Ascending aorta (tissue), 2 donors: ENCODE data around the gene NLRP8. TPM values are rescaled to one million over a fixed set of nuclear protein-coding genes. Genes with fewer than 3 reads are reported as not detected.

Experiments used
- DNase-seq, 2 donors: peaks; one replicate each; pipeline ENCODE4 v3.0.0-alpha.2; 2019; ENCODE audit warnings: low spot score in 2 of 2
- H3K27ac ChIP-seq, 2 donors: fragments of 200-600 bp; sonication (generic); one replicate each; pipeline ENCODE4 v1.5.1; 2016 to 2017; ENCODE audit warnings: mild to moderate bottlenecking in 1 of 2
- H3K27me3 ChIP-seq: fragments of 200-600 bp; sonication (generic); one replicate; pipeline ENCODE4 v1.5.1; 2017
- H3K36me3 ChIP-seq, 2 donors: fragments of 200-600 bp; sonication (generic); one replicate each; pipeline ENCODE4 v1.5.1; 2016
- H3K4me1 ChIP-seq, 2 donors: fragments of 200-600 bp; sonication (generic); one replicate each; pipeline ENCODE4 v1.5.1; 2016 to 2017; ENCODE audit warnings: mild to moderate bottlenecking in 1 of 2
- H3K4me3 ChIP-seq, 2 donors: fragments of 200-600 bp; sonication (generic); one replicate each; pipeline ENCODE4 v1.5.1; 2016 to 2017; ENCODE audit warnings: mild to moderate bottlenecking in 1 of 2
- H3K9me3 ChIP-seq, 2 donors: fragments of 200-600 bp; sonication (generic); one replicate each; pipeline ENCODE4 v1.5.1; 2016
- CTCF ChIP-seq, 3 experiments: fragments of 200-600 bp in 2 of 3; fragments of 450-650 bp in 1 of 3; sonication (generic) in 2 of 3; IDR thresholded peaks; one replicate each; pipeline ENCODE4 v1.5.1; 2016 to 2019; ENCODE audit warnings: antibody characterized with exemption in 3 of 3, mild to moderate bottlenecking in 1 of 3, moderate library complexity in 1 of 3
- intact Hi-C: fragments of 100-400 bp; cut with DNase I; formaldehyde crosslinking; loops from one replicate; pipeline ENCODE4 v1.15.1; 2023
- total RNA-seq: library from RNA; depleted of rRNA; stranded (reverse); fragments of >200 nt; gene quantifications from one replicate; pipeline ENCODE4 v1.1.0, GENCODE V29; 2016

Gene NLRP8
- total RNA-seq, 1 donor from 2014 or later, result not detected

- Histone ChIP-seq H3K4me1 (no peaks in the 10 kb centered on the region), H3K27ac (no peak overlapping the region), H3K27me3 (no peaks in the 10 kb centered on the region), H3K4me3 (no peak overlapping the region), H3K36me3 (no peaks in the 10 kb centered on the region), H3K9me3 (no peaks in the 10 kb centered on the region)
- intact Hi-C loops, result no loop called here
- no peak for DNase-seq
- TF ChIP-seq CTCF (IDR thresholded peaks at IDR 0.05), result no peak
Measured at GRCh38 chr19:56026769-56027168, 79.1 kb downstream of the NLRP8 start.

Other genes with a start within 250 kb of the NLRP8 start
- gene NLRP9, start 209.4 kb upstream of the NLRP8 start, total RNA-seq, result not detected
- not detected for gene RFPL4A, start 188.7 kb upstream of the NLRP8 start, total RNA-seq
- not detected for gene RFPL4AL1, start 178.7 kb upstream of the NLRP8 start, total RNA-seq
- not detected for gene NLRP11, start 115.8 kb upstream of the NLRP8 start, total RNA-seq
- gene NLRP4, start 111.3 kb upstream of the NLRP8 start, total RNA-seq, result not detected
- not detected for gene NLRP13, start 15.5 kb upstream of the NLRP8 start, total RNA-seq
- not detected for gene NLRP5, start 38.9 kb downstream of the NLRP8 start, total RNA-seq
- 18.1 TPM for gene ZNF787, start 173.5 kb downstream of the NLRP8 start, total RNA-seq
- gene ZNF444, start 193.5 kb downstream of the NLRP8 start, total RNA-seq, result 94.9 TPM
- not detected for gene GALP, start 228.2 kb downstream of the NLRP8 start, total RNA-seq
- not detected for gene ZSCAN5B, start 250.0 kb downstream of the NLRP8 start, total RNA-seq